GM18519 (cell line): ENCODE data around the gene CCDC85B.

ENCODE experiments used
- ATAC-seq: cut with Tn5 transposase; IDR thresholded peaks from one replicate; pipeline ENCODE4 v1.9.1; 2021; ENCODE audit warnings: mild to moderate bottlenecking, moderate library complexity; ENCODE audit not compliant: unreplicated experiment, low FRiP score

Gene CCDC85B

DNA sequence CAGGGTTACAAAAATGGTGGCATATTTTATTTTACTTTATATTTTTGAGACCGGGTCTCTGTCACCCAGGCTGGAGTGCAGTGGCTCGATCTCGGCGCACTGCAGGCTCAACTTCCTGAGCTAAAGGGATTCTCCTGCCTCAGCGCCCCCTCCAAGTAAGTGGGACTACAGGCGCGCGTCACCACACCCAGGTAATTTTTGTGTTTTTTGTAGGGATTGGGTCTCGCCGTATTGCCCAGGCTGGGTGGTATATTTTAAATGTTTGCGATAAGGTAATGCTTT is 10.4 kb downstream of the CCDC85B start:
- ATAC-seq, result no peak

DNA sequence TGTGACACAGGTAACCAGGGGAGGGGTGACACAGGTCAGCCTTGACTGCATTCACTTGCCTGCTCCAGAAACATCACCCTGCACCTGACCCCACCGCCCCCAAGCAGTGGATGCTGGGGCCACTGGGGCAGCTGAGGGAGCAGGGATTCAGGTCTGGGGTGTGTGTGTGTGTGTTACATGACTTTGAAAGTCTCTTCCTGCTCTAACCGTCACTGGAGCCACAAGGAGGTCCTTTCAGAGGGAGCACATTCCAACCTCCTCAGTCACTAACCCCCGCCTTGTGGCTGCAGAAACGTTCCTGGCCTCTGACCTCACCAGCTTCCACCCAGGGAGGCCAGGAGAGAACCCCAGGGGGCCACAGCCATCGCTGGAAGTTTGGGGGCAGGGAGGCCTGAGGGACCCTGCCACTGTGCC is 12.6 kb downstream of the CCDC85B start:
- ATAC-seq, result no peak

DNA sequence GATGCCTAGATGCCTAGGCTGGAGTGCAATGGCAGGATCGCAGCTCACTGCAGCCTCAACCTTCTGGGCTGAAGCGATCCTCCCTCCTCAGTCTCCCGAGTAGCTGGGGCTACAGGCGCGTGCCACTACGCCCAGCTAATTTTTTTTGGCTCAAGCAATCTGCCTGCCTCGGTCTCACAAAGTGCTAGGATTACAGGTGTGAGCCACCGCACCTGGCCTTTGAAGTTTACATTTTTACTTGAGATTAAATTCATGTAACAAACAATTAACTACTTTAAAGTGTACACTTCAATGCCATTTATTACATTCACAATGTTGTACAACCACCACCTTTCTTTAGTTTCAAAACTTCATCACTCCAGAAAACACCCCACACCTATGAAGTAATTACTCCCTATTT is 13.2 kb downstream of the CCDC85B start:
- ATAC-seq, result no peak

DNA sequence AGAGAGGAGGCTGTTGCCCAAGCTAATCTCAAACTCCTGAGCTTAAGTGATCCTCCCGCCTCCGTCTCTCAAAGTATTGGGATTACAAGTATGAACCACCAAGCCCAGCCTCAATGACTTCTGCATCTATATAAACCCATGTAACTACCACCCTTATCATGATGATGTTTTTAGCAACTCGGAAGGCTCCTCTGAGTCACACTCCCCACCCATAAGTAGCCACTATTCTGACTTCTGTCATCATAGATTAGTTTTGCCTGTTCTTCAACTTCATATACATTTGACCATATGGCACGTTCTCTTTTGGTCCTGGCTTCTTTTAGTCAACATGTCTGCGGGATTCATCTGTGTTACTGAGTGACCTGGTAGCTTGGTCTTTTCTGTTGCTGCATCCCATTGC is 16.1 kb downstream of the CCDC85B start:
- no peak for ATAC-seq

DNA sequence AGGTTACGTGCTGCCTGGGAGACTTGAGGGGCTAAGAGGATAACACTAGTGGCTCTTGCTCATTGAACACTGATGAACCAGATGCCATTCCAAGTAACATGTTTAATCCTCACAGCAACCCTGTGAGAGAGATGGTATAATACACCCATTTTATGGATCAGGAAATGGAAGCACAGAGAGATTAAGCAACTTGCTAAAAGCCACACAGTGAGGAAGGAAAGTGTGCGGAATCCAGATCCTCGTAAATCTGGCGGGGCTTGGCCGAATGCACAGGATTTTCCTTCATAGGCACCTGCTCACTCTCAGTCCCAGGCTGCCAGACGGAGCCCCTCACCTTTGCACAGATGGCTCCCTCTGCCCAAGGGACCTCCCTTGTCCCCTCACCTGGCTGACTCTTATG is 17.4 kb downstream of the CCDC85B start:
- ATAC-seq, result no peak

DNA sequence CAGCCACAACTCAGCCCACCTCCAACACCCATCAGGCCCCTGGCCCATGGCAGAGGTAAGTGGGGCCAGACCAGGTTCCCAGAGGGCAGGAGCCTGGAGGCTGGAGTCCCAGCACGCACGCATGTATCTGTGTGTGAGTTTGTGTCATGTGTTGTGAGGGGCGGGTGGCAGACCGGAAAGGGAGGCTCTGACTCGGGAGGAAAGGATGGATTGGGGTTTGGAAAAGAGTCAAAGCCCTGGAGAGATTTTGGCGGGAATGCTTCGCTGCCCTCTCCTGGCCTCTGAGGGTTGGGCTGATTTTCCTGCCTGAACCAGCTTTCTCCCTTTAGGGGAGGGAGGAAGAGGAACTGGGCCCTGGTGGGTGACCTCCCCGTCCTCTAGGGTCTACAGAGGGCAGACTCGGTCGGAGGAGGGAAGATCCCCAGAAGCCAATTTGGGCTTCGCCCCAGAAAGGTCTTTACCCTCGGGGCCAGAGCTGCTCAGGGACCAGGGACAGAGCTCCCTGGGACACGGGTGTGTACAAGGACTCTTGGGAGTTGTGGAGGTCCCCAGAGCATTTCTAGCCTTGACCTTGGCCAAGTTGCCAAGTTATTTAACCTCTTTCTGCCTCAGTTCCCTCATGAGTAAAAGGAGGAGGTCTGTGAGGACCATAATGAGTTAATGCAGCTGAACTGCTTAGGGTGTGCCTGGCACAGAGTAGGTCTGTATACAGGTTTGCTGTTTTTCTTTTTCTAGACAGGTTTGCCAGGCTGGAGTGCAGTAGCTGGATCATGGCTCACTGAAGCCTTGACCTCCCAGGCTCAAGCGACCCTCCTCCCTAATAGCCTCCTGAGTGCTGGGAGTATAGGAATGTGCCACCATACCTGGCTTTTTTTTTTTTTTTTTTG is 21.5 kb downstream of the CCDC85B start:
- ATAC-seq, result no peak

DNA sequence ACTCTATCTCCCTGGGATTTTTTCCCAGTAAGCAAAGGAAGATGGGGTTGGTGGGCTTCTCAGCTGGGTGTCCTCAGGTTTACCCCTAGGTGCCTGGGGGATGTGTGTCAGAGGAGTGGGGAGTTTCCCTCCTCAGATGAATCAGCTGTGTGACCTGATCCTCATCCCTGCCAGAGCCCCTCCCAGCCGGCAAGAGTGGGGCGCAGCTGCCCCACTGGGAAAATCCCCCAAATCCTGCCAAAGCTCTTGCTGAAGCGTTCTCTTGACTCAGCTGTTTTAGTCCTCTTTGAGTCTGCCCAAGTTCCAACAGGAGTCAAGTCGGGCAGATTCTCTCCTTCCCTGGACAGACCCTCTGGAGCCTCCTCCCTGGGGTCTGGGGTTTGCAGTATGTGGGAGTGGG is 22.4 kb downstream of the CCDC85B start:
- no peak for ATAC-seq

DNA sequence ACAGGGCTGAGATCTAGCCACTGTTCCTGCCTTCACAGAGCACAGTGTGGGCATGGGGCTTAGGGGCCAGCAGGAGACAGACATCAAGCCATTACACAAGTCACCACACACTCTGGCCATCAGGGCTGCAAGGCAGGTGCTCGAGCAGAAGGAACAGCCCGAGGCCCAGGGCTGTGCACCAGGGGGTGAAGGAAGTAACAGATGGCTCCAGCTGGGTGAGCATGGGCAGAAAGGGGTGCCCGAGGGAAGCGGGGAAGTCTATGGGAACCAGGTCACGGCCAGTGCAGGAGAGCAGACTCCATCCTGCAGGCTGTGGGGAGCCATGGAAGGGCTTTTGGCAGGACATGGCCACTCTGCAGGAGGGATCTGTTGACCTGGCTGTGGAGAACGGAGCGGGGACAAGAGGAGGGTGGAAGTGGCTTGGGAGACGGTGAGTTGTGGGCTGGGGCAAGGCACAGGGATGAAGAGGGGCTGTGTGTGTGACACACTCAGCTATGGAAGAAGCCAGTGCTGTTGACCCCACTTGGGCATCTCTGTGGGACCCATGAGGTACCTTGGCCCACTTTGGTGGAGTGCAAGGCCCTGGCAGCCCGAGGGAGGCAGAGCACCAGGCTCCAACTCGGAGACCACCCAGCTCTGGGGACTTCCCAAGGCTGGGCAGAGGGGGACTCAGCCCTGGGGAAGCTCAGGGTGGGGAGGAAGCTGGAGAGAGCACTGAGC is 24.8 kb downstream of the CCDC85B start:
- ATAC-seq, result no peak

DNA sequence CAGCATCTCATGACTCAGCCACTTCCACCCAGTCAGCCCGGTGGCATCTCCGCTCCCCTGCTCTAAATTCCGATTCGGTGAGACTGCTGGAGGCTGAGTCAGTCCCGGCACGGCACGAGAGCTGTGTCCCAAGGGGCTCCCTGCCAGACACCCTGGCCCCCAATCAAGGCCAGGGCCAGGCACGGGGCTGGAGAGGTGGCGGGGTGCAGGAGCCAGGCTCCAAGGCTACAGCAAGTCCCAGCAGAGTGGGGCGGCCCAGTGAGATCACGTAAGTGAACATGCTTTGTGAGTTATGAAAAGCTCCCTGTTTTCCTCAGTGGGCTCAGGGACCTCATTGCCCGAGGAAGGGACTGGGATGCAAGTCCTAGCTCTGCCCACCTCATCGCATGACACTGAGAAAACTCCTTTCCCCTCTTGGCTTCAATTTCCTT is 25.4 kb downstream of the CCDC85B start:
- ATAC-seq, result no peak

DNA sequence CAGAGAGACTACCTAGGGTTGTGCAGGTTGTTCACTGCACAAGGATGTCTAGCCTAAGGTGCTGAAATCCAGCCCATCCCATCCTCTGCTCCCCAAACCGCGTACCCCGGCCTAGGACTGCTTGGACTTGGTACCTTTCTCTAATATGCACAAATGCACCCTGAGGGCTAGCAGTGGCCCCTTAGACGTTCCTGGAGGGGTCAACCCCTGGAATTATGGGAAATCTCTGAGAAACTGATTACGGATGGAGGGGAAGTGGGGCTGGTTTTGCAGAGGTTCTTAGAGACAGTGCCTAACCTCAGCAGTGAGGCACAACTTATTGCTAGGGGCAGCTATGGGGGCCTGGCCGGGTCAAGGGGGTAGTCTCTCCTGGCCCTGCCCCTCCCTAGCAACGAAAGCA is 25.9 kb downstream of the CCDC85B start:
- no peak for ATAC-seq

DNA sequence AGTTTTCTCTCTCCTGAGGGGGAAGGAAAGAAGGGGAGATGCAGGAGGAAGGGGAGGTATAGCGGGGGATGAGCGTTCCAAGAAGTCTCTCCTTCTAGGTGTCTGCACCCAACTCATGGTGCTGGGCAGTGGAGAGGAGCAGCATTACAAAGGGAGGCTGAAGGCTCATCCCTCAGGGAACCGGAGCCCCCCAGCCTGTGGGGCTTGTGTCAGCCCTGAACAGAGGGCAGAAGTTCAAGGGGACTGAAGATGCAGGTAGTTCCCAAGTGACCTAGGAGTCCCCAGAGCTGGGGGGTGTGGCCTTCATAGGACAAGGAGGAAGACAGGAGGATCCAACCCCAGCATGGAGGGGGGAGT is 26.6 kb downstream of the CCDC85B start:
- no peak for ATAC-seq

DNA sequence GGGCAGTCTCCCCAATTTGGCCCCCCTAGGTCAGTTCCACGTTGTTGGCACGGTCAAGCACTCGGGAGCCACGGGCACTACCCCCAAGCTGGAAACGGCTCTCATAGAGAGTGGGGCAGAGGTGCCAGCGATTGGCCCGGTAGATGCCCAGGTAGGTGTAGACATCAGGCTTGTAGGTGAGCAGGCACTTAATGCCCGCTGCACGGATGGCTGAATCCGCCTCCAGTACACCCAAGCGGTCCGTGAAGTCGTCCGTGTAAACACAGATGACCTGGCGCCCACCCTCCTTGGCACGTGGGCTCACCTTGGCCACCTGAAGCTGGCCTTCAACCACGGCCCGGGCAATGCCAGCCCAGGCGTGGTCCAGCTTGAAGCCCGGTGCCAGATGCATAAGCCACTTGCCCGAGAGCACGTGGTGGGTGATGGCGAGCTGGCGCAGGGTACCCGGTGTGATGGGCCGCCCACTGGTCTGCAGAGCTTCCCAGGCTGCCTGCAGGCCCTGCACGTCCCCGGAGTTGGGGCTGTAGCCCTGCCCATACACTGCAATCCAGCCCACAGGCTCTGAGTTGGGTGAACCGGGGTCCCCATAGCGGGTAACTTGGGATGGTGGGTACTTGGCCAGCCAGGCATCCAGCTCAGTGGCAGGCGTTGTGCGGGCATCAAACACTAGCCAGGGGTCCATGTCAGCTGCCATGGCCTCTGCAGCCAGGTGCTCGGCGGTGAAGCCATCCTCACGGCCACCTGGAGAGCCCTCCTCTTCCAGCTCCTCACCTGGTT is 27.1 kb downstream of the CCDC85B start:
- no peak for ATAC-seq

DNA sequence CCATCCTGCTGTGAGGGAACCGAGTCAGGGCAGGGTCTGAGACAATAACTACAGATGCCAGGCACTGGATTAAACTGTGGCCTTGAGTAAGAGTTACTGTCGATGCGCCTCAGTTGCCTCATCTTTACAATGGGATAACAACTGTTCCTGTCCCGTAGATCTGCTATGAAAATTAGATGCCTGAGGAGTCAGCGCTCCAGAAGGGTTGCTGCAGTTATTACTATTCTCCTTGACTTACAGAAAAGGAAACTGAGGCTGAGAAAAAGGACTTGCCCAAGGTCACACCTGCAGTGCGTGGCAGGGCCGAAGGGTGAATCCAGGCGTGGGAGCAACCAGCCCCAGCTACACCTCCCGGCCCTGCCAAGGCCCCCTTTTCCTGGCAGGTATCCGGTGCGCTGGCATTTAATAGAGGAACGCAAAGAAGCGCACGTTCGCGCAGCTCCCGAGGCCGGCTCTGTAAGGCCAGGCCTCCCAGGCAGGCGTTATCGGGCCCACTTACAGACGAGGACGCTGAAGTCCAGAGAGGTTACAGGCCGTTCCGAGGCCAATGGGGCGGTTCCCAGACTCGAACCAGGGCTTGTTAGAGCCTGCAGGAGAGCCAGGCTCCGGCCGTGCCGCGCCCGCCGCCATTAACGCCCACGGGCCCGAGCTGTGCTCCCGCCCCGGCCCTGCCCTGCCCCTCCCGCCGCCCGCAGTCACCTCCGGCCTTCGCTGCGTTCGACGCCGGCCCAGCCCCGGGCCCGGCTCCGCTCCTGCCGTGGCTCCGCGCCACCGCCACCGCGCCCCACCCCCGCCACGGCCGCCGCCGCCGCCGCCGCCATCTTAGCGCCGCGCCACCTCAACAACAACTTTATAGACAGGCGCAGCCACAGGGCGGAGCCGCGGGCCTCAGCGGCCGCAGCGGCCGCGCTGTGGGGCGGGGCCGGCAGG is 28.0 kb downstream of the CCDC85B start, which contains the start of gene C11orf68:
Gene C11orf68 (minus strand): TSS at position 852 of the 930 bp plus-strand sequence. CDS start 31 bp downstream, at position 821.
- peak; percentile 30 for ATAC-seq

DNA sequence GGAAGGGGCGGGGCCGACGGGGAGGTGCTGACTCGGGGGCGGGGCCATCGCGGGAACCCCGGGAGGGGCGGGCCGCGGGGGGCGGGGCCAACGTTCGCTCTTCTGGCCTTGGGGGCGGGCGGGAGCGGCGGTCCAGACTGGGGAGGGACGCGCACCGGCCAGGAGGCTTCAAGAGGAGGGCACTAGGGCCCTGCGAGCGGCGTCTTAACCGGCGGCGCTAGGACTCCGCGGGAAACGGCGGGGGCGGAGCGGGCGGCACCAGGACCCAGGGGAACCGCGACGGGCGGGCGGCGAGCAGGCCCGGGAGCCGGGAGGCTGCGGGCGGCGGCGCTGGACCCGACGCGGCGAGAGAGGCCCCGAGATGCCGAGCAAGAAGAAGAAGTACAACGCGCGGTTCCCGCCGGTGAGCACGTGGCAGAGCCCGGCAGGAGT is 28.7 kb downstream of the CCDC85B start, which contains the start of gene DRAP1:
Gene DRAP1 (plus strand): TSS at position 286 of the 432 bp plus-strand sequence. CDS start 76 bp downstream, at position 362.
- ATAC-seq, result peak; percentile 67

DNA sequence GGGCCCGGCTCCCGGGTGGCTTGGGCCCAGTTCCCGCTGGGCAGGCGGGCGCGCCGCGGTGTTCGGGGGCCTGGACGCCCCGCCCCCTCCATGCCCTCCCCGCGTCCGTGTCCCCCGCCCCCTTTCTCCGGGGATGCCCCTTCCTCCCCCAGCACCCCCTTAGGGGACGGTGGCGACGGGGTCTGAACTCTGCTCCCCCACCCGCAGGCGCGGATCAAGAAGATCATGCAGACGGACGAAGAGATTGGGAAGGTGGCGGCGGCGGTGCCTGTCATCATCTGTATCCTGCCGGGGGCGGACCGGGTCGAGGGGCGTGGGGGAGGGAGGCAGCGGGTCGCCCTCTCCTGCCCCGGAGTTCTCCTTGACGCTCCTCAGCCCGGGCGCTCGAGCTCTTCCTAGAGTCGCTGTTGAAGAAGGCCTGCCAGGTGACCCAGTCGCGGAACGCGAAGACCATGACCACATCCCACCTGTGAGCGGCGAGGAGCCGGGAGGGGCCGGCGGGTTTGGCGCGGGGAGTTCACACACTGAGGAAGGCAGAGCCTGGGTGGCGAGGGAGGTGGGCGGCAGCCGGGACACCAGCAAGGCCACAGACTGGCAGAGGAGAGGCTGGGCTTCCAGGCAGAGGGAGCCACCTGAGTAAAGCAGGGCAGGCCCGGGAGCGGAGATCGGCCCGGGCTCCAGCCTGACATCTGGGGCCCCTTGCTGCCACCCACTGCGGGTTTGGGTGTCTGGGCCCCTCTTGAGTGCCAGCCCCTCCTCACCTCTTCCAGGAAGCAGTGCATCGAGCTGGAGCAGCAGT is 29.3 kb downstream of the CCDC85B start:
- ATAC-seq, result peak; percentile 26

DNA sequence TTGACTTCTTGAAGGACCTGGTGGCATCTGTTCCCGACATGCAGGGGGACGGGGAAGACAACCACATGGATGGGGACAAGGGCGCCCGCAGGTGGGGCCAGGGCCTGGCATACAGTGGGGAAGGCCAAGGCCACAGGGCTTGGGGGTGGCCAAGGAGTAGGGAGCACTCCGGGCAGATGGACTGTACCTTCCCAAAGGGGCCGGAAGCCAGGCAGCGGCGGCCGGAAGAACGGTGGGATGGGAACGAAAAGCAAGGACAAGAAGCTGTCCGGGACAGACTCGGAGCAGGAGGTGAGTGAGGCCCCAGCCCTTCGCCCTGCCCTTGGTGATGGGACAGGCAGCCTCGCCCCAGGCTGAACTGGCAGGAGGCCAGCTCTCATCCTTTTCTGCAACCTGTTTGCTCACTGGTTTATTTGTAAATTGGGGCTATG is 29.9 kb downstream of the CCDC85B start:
- ATAC-seq, result no peak

DNA sequence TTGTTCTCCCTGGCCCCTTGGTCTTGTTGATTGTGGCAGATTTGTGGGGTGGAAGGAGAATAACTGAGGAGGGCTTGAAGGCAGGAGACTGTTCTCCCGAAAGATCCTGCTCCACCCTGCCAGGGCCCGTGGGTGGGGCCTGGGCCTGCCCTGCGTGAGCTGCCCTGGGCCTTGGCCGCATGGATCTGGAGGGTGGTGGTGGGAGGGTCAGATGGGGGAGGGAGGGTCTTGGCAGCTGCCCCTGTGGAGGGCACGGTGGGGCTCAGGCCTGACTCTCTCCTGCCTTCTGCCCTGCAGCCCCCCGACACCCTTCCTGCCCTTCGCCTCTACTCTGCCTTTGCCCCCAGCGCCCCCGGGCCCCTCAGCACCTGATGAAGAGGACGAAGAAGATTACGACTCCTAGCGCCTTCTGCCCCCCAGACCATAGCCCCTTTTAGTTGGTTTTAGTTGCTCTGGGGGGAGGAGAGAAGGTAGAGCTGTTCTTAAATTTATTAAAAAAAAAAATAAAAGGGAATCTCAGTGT is 30.6 kb downstream of the CCDC85B start:
- ATAC-seq, result no peak

DNA sequence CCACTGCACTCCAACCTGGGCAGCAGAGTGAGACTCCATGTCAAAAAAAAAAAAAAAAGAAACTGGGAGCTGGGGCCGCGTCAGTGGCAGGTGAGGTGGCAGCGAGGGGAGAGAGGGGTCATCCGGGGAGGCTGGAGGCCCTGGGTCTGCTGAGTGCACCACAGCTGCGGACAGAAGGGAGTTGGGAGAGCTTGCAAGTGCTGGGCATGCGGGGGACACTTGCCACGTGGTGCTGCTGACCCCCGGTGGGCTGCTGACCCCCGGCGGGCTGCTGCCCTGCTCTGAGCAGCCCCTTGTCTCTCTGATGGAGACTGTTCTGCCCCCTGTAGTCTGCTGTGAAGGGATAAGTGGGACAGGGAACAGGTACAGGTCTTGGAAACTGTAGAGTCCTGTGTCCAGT is 31.4 kb downstream of the CCDC85B start:
- ATAC-seq, result no peak

DNA sequence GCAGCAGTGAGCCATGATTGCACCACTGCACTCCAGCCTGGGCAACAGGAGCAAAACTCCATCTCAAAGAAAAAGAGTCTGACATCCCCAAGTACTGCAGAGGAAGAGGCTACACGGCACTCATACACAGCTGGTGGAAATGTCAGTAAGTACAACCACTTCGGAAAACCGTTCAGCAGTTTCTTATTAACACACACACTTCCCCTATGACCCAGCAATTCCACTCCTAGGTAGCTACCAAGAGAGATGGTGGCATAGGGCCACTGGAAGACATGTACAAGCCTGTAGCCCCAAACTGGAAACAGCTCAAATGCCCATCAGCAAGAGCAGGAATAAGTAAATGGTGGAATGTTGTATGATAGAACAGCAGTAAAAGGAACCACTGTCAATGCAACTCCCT is 32.1 kb downstream of the CCDC85B start:
- no peak for ATAC-seq
